A673 (cell line): Measurements from ENCODE around the gene ATPAF2.

ENCODE experiments used
- CTCF ChIP-seq: fragments of 300-800, 200-600 bp; sonication (generic); conservative IDR thresholded peaks from 2 replicates; pipeline ENCODE4 v1.5.1; 2017; ENCODE audit warnings: low read depth, mild to moderate bottlenecking, antibody characterized with exemption, low read length, moderate library complexity, mixed read lengths
- EZH2 ChIP-seq: fragments of 200-600 bp; sonication (generic); IDR thresholded peaks from 2 replicates; pipeline ENCODE4 v1.6.1; 2017; ENCODE audit warnings: borderline replicate concordance, low read depth, mild to moderate bottlenecking, mixed read lengths, antibody characterized with exemption, low read length; ENCODE audit not compliant: poor library complexity, severe bottlenecking

- TF ChIP-seq CTCF (no peak), EZH2 (no peak)
Observed at GRCh38 chr17:17976931-17977570, 61.9 kb downstream of the ATPAF2 start.
